Inferior parietal cortex (tissue), 1 donor: ENCODE data around the gene RPS6KA5.

Source experiments
- DNase-seq: peaks from one replicate; pipeline ENCODE4 v3.0.0-alpha.2; 2016; ENCODE audit errors: extremely low spot score

RPS6KA5 gene

GRCh38 chr14:90808759-90809529, 251.5 kb downstream of the RPS6KA5 start:
- no peak for DNase-seq

- DNase-seq, result no peak
Observed at GRCh38 chr14:90807060-90807459, 253.4 kb downstream of the RPS6KA5 start.

- peak; percentile 45 for DNase-seq
Observed at GRCh38 chr14:90805662-90806540, 254.5 kb downstream of the RPS6KA5 start.

GRCh38 chr14:90805084-90805391, 255.4 kb downstream of the RPS6KA5 start:
- DNase-seq, result no peak

- no peak for DNase-seq
Observed at GRCh38 chr14:90804292-90805083, 256.0 kb downstream of the RPS6KA5 start.

- DNase-seq, result no peak
Observed at GRCh38 chr14:90803249-90803648, 257.2 kb downstream of the RPS6KA5 start.

- no peak for DNase-seq
Observed at GRCh38 chr14:90799420-90799819, 261.0 kb downstream of the RPS6KA5 start.

GRCh38 chr14:90797919-90798318, 262.5 kb downstream of the RPS6KA5 start:
- DNase-seq, result no peak
